ENCODE data around the gene KLRB1.
"Not testable (repeated sequence)": the region's sequence is repeated elsewhere in the genome, so short reads cannot be mapped to it uniquely, and the experiment has no call there.

KLRB1 gene

GRCh38 chr12:9619411-9620179 lies 11.9 kb upstream of the KLRB1 start:
- DNase-seq, result no peak

GRCh38 chr12:9618906-9619305 lies 11.2 kb upstream of the KLRB1 start:
- DNase-seq, result not testable (repeated sequence)

DNA sequence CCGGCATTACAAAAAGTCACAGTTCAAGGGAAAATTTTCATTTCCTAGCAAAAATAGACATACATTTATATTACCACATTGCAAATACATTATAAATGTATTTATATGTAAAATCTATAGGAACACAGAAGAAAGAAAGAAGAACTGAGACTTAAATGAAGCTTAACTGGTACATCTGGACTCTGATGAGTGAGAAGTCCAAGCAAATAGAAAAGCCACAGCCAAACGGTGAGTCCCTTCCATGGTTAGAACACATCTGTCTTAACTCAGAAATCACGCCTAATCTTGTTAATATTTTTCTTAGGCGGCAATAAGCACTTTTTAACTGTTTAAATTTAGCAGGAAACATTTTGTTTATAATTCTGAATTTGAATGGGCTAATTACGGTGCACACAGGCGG lies 9.4 kb upstream of the KLRB1 start:
- DNase-seq, result no peak

DNA sequence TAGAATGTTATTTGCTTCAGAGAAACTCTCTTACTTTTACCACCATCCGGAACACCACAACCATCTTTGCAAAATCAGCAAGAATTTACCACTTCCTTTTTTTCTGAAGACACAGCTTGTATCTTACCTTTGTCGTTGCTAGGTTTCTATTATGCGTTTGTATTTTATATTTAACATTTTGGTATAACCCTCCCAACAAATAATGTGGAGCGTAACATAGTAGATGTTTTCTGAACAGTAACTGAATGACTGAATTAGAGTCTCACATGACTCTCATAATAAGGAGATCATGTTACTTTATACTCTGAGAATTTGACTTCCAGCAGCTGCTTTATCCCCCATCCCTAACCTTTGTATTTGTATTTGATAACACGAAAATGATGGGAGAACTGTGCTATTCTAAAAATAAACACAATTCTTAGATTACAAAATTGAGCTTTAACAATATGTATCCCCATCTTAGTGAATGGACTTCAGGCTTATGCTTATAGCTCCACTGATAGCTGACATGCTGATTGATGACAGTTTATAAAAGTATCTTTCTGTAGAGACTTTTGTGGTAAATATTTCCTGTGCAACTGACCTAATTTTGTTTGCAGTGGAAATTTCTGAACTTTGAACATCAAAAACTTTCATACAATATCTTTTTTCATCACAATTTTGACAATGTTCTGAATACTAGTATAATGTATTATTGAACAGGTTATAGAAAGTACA lies 7.9 kb upstream of the KLRB1 start:
- DNase-seq, result no peak

- DNase-seq, result not testable (repeated sequence)
Observed at GRCh38 chr12:9610606-9611005, 2.9 kb upstream of the KLRB1 start.

GRCh38 chr12:9606736-9607372 lies 862 bp downstream of the KLRB1 start:
- no peak for DNase-seq

GRCh38 chr12:9606247-9606646 lies 1.5 kb downstream of the KLRB1 start:
- no peak for DNase-seq

DNA sequence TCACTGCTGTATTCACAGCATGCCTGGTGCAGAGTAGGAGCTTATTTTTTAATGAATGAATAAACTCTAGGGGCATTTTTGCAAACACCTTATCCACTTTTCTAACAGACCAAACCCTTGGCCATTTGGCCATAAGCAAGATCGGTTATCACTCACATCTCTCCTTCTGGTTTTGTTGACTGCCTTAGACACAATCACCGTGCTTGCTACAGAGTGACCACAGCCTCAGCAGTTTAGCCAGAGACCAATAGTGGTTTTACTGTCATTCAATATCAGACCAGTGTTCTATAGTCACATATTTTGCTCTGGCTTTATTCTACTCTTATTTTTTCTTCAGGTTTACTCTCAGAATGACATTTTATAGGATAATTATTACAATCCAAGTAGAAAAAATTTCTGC lies 2.2 kb downstream of the KLRB1 start:
- DNase-seq, result no peak

DNA sequence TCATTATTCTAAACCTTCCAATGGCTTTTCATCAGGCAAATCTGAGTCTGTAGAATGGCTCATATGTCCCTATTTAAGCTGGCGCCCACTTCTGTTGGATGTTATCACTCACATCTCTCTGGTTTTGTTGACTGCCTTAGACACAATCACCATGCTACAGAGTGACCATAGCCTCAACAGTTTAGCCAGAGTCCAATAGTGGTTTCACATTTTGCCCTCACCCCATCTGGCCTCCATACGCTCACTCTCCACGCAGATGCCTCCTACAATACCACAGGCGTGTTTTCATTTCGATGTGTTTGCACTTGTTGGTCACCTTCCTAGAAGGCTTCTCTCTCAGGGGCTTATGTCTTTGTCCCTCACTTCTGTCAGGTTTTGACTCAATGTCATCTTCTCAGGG lies 3.4 kb downstream of the KLRB1 start:
- no peak for DNase-seq

DNA sequence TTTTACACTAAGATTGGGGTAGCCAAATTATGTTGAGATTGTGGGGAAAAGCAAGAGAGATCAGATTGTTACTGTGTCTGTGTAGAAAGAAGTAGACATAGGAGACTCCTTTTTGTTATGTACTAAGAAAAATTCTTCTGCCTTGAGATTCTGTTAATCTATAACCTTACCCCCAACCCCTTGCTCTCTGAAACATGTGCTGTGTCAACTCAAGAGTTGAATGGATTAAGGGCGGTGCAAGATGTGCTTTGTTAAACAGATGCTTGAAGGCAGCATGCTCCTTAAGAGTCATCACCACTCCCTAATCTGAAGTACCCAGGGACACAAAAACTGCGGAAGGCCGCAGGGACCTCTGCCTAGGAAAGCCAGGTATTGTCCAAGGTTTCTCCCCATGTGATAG lies 7.3 kb downstream of the KLRB1 start:
- DNase-seq, result not testable (repeated sequence)

GRCh38 chr12:9598363-9598762 lies 9.4 kb downstream of the KLRB1 start:
- no peak for DNase-seq

DNA sequence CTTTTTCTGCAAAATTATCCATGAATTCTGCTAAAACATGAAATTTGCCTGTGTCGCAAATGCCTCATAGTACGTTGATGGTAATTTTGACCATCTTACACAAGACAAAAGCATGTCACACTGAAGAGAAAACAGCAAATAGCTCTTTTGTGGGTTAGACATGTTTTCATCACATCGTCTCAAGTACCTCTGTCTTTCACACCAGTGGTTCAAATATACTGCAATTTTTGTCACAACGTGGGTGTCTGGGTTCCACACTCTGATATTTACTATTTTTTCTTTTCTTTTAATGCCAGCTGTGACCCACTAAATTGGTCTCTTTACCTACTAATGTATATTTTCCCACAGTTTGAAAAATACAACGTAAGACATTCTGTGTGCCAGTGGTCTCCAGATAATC lies 10.4 kb downstream of the KLRB1 start:
- DNase-seq, result no peak

DNA sequence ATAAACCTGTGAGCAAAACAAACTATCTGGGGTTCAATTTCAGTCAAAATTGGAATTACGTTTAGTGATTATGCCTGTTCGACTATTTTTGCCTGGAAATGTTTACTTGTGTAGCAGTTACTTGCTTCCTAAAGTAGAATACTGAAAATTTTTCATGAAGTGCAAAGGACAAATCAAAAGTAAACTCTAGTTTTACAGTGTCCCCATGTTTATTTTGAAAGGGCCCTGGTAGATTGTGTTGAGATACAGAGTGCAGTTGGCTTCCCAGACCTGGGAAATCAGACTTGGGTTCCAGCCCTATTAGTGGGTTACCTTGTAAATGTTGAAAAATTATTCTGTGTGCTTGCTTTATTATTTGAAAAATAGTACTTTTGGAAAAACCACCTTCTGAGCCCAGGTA lies 17.3 kb downstream of the KLRB1 start:
- no peak for DNase-seq

DNA sequence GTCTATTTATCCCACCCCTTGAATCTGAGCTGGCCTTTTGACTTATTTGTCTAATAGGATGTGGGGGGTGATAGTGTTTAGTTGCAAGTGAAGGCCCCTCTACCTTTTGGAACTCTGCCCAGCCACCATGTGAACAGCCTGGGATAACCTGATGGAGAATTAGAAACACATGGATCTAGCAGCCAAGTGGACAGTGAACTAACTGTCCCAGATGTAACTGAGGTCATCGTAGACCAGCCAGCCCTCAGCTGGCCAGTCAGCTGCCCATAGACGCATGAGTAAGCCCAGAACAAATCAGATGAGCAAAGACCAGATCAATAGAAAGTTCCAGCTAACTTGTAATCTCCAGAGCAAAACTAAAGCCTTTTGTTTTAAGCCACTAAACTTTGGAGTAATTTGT lies 19.0 kb downstream of the KLRB1 start:
- DNase-seq, result no peak

GRCh38 chr12:9587987-9588600 lies 19.6 kb downstream of the KLRB1 start:
- no peak for DNase-seq

- DNase-seq, result not testable (repeated sequence)
Observed at GRCh38 chr12:9577729-9578128, 30.0 kb downstream of the KLRB1 start.

GRCh38 chr12:9567151-9567550 lies 40.6 kb downstream of the KLRB1 start:
- DNase-seq, result not testable (repeated sequence)

- DNase-seq, result not testable (repeated sequence)
Observed at GRCh38 chr12:9566113-9566512, 41.6 kb downstream of the KLRB1 start.

- DNase-seq, result not testable (repeated sequence)
Observed at GRCh38 chr12:9564418-9564817, 43.3 kb downstream of the KLRB1 start.

DNA sequence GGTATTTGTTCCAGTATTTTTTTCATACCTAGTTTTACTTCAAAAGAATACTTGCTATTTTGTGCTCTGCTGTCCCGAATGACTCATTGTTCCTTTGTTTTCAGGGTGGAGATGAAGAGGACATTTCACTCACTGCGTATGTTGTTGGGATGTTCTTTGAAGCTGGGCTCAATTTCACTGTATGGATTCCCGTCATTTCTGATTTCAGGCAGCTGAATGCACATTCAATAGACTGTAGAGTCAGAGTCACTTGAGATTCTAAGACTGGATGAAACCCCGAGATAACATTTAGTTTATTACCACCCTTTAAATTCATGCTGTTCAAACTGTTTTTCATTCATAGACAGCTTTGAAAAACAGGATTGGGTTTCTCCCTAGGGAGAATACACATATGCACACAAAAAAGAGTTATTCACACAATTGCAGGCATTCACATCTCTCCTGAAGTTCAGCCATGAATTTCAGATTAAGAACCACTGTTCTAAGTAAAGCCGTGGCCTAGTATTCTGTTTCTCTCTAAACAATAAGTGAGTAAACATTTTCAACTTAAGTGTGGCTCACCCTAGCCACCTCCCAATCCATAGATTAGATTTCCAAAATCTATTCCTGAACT lies 44.8 kb downstream of the KLRB1 start:
- DNase-seq, result not testable (repeated sequence)

DNA sequence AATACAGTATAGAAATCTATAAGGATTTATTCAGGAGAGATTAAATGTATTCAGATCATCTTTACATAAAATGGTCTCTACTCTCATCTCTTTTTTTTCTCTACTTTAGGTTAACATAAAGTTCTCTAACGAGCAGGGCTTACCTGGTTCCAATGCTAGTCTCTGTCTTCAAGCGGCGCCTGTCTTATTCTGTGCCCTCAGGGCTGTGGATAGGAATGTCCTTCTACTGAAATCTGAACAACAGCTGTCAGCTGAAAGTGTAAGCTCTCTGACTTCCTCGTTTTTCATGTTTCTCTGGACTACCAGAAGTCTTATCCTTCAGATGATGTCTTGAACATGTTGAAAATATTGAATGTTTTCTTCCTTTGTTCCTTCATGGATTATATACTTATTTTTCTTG lies 62.2 kb downstream of the KLRB1 start:
- DNase-seq, result not testable (repeated sequence)
